Effector memory CD4-positive, alpha-beta T cell (primary cell): Measurements from ENCODE around the gene ALLC.
"Not testable (repeated sequence)": the region's sequence is repeated elsewhere in the genome, so short reads cannot be mapped to it uniquely, and the experiment has no call there.

Source experiments
- DNase-seq, 3 donors: peaks; one replicate each; pipeline ENCODE4 v3.0.0-alpha.2; 2020
- H3K27ac ChIP-seq: 2 replicates; pipeline ENCODE4 v1.7.0; 2013; ENCODE audit warnings: mild to moderate bottlenecking, low read length, moderate library complexity; ENCODE audit not compliant: insufficient read depth, poor library complexity, severe bottlenecking
- H3K27me3 ChIP-seq: replicated peaks from 2 replicates; pipeline ENCODE4 v1.7.0; 2013; ENCODE audit warnings: mild to moderate bottlenecking, low read length; ENCODE audit not compliant: insufficient read depth, control insufficient read depth, poor library complexity, severe bottlenecking
- H3K36me3 ChIP-seq: 2 replicates; pipeline ENCODE4 v1.7.0; 2013; ENCODE audit warnings: mild to moderate bottlenecking, low read length, moderate library complexity; ENCODE audit not compliant: control insufficient read depth, insufficient read depth
- H3K4me1 ChIP-seq: 2 replicates; pipeline ENCODE4 v1.7.0; 2013; ENCODE audit warnings: low read length, mild to moderate bottlenecking; ENCODE audit not compliant: control insufficient read depth, insufficient read depth, poor library complexity, severe bottlenecking
- H3K4me3 ChIP-seq: 2 replicates; pipeline ENCODE4 v1.7.0; 2013; ENCODE audit warnings: low read length, low read depth, mild to moderate bottlenecking; ENCODE audit not compliant: insufficient read depth, poor library complexity, severe bottlenecking
- H3K9me3 ChIP-seq: 2 replicates; pipeline ENCODE4 v1.7.0; 2013; ENCODE audit warnings: mild to moderate bottlenecking, low read length, moderate library complexity; ENCODE audit not compliant: control insufficient read depth

The ALLC gene

DNA sequence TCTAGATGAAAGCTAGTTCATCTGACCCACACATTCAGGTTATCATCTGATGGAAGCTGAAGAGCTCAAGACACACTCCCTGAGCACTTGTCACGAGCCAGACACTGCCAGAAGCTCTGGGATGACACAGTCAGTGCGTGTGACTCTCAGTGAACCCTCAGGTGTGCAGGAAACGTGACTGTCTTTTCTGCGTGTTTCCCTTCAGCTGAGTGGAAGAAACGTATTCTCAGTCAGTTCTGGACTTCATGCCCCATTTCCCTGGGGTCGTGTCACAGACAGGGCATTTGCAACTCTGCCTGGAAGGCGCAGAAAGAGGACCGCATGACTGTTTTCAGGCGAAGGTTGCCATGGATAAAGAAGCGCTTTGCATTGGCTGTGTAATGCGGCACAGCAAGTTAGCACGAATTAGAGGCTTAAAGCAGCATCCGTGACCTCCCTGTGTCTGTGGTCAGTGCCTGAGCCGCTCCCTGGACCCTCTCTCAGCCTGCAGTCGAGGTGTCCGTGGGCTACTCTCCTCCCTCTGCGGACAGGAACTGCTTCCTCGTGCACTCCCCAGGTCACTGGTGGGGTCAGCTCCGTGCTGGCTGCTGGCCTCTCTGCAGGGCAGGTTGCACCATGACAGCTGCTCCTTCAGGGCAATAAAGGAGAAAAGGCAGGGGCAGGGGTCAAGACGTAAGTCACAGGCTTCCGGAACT is 3.3 kb upstream of the ALLC start:
- Histone ChIP-seq H3K27me3 (peaks cover 4% of the 10 kb centered on the region), H3K4me3 (no peak overlapping the region), H3K9me3 (no peaks in the 10 kb centered on the region), H3K27ac (no peak overlapping the region), H3K4me1 (peaks cover 10% of the 10 kb centered on the region), H3K36me3 (no peaks in the 10 kb centered on the region)
- DNase-seq = no peak

DNA sequence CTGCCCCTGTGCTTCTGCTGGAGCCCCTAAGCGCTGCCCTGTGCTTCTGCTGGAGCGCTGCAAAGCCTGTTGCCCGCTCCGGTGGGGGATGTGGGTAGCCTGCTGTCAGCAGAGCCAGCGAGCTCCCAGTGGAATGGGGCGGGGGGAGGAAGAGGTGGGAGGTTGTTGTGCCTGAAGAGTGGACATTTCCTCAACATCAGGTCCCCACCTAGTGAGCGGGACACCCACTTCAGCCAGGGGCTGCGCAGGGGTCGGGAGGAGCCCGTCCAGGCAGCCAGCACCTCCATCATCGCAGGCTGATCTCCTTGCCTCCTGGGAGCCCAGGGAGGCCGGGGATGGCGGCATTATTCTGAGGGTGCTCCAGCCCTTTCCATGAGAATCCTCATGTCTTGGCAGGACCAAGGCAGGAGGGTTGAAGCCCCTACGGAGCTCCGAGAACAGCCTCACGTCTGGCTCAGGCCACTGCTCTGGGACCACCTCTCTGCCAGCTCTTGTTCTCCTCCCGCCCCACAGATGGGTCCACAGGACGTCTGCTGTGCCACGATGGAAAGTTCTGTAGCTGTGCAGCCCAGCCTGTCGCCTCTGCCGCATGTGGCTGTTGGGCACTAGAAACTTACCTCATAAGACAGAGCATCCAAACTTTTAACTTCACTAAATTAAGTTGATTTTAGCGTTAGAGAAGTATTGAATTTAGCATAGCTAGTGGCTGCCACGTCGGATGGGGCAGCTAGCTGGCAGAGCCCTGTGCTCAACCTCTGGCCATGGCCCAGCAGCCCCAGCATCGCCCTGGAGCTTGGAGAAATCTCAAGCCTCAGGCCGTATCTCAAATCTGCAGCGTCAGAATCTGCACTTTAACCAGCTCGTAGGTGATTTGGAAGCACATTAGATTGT is 1.9 kb upstream of the ALLC start:
- H3K9me3 ChIP-seq = no peaks in the 10 kb centered on the region
- H3K36me3 ChIP-seq = no peaks in the 10 kb centered on the region
- H3K4me1 ChIP-seq = peaks cover 8% of the 10 kb centered on the region
- H3K4me3 ChIP-seq = no peak overlapping the region
- no peak for DNase-seq
- no peak overlapping the region for H3K27ac ChIP-seq
- H3K27me3 ChIP-seq = no peaks in the 10 kb centered on the region

DNA sequence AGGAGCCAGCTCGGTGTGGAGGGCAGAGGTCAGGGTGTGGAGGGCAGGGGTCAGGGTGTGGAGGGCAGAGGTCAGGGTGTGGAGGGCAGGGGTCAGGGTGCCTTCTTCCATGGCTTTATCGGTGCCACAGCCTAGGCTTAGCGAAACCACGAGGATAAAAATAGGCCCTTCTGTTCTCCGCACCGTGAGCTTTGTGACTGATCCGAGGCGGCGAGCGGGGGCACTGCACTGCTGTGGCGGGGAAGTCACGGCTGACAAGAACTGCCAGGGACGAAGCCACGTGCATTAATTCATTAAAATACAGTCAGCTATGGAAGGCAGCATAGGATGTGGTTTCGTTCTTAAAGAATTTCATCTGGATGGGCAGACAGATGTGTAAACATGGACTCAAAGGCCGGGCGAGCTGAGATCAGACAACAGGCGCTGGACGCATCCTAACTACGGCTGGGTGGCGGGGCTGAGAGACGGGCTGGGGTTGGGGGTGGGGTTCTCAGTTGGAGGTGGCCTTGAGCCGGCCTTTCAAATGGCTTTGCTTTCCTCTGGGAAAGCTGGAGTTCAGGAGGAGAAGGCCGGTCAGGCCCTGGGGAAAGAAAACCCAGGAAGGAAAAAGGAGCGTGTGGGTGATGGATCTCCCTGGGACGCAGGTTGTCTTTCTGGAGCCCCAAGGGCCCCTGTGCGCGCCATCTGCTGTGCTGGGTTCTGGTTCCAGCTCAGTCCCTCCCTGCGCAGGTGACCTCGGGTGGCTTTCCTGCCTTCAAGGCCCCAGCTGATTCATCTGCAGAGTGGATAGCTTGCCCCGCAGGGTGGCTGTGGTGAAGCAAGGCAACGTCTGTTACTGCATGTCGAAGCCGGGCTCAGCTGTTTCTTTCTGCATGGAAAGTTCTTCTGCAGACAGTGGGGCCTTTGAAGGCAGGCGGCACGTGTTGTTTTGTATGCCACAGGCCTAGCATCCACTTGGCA is 958 bp upstream of the ALLC start:
- H3K27me3 ChIP-seq = no peaks in the 10 kb centered on the region
- no peak overlapping the region for H3K4me3 ChIP-seq
- no peak overlapping the region for H3K27ac ChIP-seq
- H3K4me1 ChIP-seq = peaks cover 3% of the 10 kb centered on the region
- no peak for DNase-seq
- no peaks in the 10 kb centered on the region for H3K36me3 ChIP-seq
- no peaks in the 10 kb centered on the region for H3K9me3 ChIP-seq

DNA sequence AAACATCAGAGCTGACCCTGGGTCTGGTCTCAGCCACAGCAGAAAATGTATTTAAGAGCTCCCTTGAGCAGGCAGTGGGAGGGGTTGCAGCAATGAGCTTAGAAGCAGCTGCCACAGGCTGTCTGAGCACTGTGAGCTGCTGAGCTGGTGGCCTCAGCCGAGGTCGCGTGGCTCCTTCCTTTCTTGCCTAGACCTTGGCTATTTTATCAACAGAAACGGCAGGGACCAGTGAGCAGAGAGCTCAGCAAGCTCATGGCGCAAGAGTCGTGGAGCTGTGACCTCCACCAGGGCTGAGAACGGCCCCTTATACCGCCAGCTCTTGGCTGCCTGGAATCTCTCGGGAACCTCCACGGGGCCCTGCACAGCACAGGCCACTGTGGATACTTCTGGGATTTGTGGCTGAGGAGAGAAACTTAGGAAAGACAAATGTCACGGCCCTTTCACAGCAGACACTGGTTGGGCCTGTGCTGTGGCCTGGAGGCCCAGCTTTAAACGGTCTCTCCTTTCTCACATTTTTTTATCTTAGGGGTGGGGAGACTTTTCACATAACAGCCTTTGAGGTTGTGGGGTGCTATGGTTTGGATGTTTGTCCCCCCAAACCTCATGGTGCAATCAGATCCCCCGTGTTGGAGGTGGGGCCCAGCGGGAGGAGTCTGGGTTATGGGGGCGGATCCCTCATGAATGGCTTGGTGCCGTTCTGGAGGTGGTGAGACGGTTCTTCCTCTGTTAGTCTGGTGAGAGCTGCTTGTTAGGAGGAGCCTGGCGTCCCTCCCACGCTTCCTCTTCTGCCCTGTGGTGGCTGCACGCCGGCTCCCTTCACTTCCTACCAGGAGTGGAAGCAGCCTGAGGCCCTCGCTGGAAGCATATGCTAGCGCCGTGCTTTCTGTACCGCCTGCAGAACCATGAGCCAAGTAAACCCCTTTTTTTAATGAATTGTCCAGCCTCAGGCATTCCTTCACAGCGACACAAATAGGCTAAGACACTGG is 1.7 kb downstream of the ALLC start:
- no peak overlapping the region for H3K4me3 ChIP-seq
- no peak for DNase-seq
- no peak overlapping the region for H3K27ac ChIP-seq
- H3K4me1 ChIP-seq = no peaks in the 10 kb centered on the region
- H3K36me3 ChIP-seq = no peaks in the 10 kb centered on the region
- H3K27me3 ChIP-seq = no peaks in the 10 kb centered on the region
- no peaks in the 10 kb centered on the region for H3K9me3 ChIP-seq

DNA sequence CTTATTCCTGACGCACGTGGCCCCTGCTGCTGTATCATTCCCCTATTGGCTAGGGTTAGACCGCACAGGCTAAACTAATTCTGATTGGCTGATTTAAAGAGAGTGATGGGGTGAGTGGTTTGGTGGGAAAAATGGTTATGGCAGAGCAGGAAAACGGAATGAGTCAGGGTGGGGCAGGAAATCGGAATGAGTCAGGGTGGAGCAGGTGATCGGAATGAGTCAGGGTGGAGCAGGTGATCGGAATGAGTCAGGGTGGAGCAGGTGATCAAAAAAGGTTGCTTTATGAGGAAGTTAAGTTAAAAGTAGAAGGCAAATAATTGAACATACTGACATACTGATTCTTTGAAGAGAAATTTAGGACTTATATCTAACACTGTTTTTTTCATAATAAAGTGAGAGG is 2.6 kb downstream of the ALLC start:
- not testable (repeated sequence) for H3K9me3 ChIP-seq, H3K4me1 ChIP-seq, H3K36me3 ChIP-seq, H3K27me3 ChIP-seq, DNase-seq, H3K4me3 ChIP-seq, H3K27ac ChIP-seq

DNA sequence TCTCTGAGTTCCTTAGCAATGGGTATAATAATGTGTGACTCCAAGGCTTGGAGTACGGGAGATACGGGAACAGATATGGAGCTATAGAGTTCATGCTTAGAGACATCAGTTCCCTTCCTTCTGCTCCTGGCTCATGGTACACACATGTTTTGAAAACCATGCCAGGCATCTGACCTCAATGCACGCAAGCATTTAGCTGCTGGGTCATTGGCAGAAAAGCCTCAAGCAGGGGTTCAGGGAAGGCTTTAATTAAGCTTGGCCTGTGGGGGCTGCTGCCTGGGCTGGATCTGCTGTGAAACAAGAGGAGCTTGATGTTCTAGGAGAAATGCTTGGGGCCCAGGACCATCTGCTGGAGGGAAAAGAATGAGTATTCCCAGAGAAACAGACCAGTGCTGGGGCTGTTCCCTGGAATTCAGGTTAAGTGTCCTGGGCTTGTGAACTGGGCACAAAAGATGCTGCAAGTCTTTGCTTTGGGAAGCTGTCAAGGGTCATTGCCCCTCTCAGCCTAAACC is 3.2 kb downstream of the ALLC start:
- Histone ChIP-seq H3K4me3 (no peak overlapping the region), H3K36me3 (no peaks in the 10 kb centered on the region), H3K4me1 (no peaks in the 10 kb centered on the region), H3K27ac (no peak overlapping the region), H3K9me3 (no peaks in the 10 kb centered on the region), H3K27me3 (no peaks in the 10 kb centered on the region)
- no peak for DNase-seq

DNA sequence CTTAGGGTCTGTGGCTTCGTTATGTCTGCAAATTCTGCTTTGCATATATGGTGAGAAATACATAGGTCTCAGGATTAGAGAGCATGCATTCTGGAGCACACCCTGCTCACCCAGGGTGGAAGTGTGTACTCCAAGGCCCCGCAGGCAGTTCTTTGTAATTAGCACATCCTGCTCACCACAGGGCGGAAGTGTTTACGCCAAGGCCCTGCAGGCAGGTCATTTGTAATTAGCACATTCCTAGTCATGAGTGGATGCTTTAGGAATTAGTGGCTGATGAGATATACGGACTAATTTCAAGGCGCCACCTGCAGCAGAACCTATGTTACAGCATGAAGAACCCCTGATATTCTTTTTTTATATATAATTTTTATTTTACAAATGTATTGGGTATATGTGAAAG is 4.2 kb downstream of the ALLC start:
- no peaks in the 10 kb centered on the region for H3K27me3 ChIP-seq
- no peaks in the 10 kb centered on the region for H3K4me1 ChIP-seq
- H3K9me3 ChIP-seq = no peaks in the 10 kb centered on the region
- no peak overlapping the region for H3K4me3 ChIP-seq
- no peak overlapping the region for H3K27ac ChIP-seq
- no peak for DNase-seq
- no peaks in the 10 kb centered on the region for H3K36me3 ChIP-seq

DNA sequence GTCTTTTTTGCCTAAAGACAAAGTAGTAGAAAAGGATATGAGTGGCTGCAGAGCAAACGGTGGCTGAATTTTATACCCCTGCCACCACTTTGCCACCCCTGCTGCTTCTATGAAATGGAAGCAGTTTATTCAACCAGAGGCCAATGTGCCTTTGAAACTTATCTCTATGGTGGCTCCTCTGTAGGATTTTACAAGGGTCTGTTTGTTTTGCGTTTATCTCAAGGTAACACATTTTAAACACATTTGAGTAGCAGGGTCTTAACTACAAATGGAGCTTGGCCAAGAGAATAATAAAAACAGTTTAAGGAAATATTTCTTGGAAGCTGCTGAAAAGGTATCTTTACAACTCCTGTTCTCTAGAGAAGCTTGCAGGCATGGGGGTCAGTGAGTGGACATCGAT is 6.1 kb downstream of the ALLC start:
- H3K27me3 ChIP-seq = no peaks in the 10 kb centered on the region
- H3K27ac ChIP-seq = no peak overlapping the region
- H3K36me3 ChIP-seq = no peaks in the 10 kb centered on the region
- no peak for DNase-seq
- no peaks in the 10 kb centered on the region for H3K4me1 ChIP-seq
- H3K4me3 ChIP-seq = no peak overlapping the region
- no peaks in the 10 kb centered on the region for H3K9me3 ChIP-seq

DNA sequence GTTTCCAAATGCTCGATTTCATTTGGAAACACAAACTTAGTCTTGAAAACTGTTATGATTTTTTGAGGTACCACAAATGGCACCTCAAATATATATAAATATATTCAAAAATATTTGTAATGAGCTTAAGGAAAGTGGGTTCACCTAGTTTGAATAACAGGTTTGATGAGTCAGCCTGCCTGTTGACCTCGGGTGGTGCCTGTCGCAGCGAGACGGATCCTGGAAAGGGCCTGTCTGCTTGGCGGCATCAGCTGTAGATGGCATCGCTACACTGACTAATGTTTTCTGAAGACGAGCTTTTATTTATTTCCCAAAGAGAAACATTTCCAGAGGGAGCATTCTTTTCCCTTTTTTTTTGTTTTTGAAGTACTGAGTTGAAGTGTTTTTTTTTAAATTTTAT is 6.9 kb downstream of the ALLC start:
- Histone ChIP-seq H3K27me3 (no peaks in the 10 kb centered on the region), H3K4me1 (no peaks in the 10 kb centered on the region), H3K27ac (no peak overlapping the region), H3K36me3 (no peaks in the 10 kb centered on the region), H3K4me3 (no peak overlapping the region), H3K9me3 (no peaks in the 10 kb centered on the region)
- DNase-seq = no peak
